ENCODE measurements around the gene SLC22A1.
"Not testable (repeated sequence)": the region's sequence is repeated elsewhere in the genome, so short reads cannot be mapped to it uniquely, and the experiment has no call there.

SLC22A1 gene

DNA sequence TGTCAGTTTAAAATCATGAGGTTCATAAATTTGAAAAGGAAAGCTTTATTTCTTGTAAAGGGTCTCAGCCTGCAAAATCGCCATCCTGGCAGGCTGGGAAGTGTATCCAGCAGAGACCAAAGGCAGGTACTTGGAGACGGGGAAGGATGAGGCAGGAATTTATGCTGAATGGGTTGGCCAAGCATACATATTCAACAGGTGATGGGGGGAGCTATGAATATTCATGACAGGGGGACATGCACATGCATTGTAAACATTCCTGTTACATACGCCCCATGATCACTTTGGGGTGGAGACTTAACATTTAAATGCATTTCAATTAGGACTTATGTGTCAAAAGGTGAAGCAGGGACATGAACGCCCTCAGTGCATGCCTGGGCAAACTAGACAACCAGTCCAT is 9.8 kb upstream of the SLC22A1 start:
- WGBS: 91% methylated on average over 4 of the region's 4 CpGs
- no peak overlapping the region for H3K4me3 ChIP-seq (ENCODE audit: insufficient read depth in 1 of 2, low read depth in 1 of 2, low read length in 2 of 2)

DNA sequence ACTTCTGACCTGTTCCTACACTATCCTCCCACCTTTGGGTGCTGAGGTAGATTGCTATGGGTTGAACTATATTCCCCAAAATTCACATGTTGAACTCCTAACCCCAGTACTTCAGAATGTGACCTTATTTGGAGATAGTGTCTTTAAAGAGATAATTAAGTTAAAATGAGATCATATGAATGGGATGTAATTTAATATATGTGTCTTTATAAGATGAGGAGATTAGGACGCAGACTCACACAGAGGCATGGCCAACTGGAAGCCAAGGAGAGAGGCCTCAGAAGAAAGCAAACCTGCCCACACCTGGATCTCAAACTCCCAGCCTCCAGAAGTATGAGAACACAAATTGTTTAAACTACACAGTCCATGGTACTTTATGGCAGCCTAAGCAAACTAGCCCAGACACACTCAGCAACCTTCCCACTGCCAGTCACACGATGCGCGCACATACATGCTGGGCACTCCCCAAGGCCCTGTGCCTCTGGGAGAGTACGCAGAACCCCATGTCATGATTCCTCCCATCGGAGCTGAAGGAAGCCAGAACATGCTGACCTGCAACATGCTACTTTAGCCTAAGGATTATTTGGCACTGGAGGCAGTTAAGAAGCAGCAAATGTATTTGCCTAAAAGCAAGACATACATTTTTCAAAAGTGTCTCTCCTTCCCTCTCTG is 8.9 kb upstream of the SLC22A1 start:
- Histone ChIP-seq H3K4me1 (ENCODE audit: control insufficient read depth, insufficient read depth, low read depth, low read length) (peaks cover 4% of the 10 kb centered on the region), H3K9ac (ENCODE audit: low read length) (no peak overlapping the region), H2BK12ac (ENCODE audit: low read length in 2 of 2) (no peak overlapping the region), H3K4me3 (ENCODE audit: insufficient read depth in 1 of 2, low read depth in 1 of 2, low read length in 2 of 2) (no peak overlapping the region), H3K36me3 (ENCODE audit: control insufficient read depth in 1 of 2, insufficient read depth in 2 of 2, low read depth in 1 of 2, low read length in 2 of 2) (peaks cover 39 to 51% of the 10 kb centered on the region in 2 experiments), H3K79me1 (replicated peaks; ENCODE audit: low read length, poor library complexity, severe bottlenecking) (peaks cover 4% of the 10 kb centered on the region), H3K4me2 (ENCODE audit: low read length, poor library complexity, severe bottlenecking) (no peak overlapping the region), H3K14ac (ENCODE audit: low read length in 2 of 2) (no peak overlapping the region), H2AK5ac (ENCODE audit: low read length, severe bottlenecking) (no peak overlapping the region), H2BK15ac (ENCODE audit: low read depth, poor library complexity, severe bottlenecking) (no peak overlapping the region), H3K27me3 (ENCODE audit: control insufficient read depth in 1 of 2, insufficient read depth in 1 of 2, low read length in 2 of 2) (no peaks in the 10 kb centered on the region), H4K91ac (ENCODE audit: low read length) (no peak overlapping the region), H2BK120ac (ENCODE audit: low read depth, low read length) (no peak overlapping the region), H3K27ac (ENCODE audit: low read length, poor library complexity, severe bottlenecking) (no peak overlapping the region), H3K23ac (ENCODE audit: low read length in 2 of 2) (no peak overlapping the region), H3K4ac (ENCODE audit: low read depth in 1 of 2, low read length in 2 of 2) (no peak overlapping the region), H2BK5ac (ENCODE audit: low read depth, low read length, poor library complexity, severe bottlenecking) (no peak overlapping the region), H3K9me3 (ENCODE audit: control insufficient read depth, low read length) (no peaks in the 10 kb centered on the region), H2AFZ (ENCODE audit: low read depth, low read length) (no peak overlapping the region), H4K8ac (ENCODE audit: low read length) (no peak overlapping the region), H3K18ac (ENCODE audit: low read depth in 1 of 2, low read length in 2 of 2) (no peak overlapping the region)
- no peak for DNase-seq
- WGBS: 98% methylated on average over 6 of the region's 6 CpGs

More for the DNA sequence above, 9.8 kb upstream of the SLC22A1 start:
- Histone ChIP-seq H2BK5ac (ENCODE audit: low read depth, low read length, poor library complexity, severe bottlenecking) (no peak overlapping the region), H4K8ac (ENCODE audit: low read length) (no peak overlapping the region), H4K91ac (ENCODE audit: low read length) (no peak overlapping the region), H2AK5ac (ENCODE audit: low read length, severe bottlenecking) (no peak overlapping the region), H3K9ac (ENCODE audit: low read length) (no peak overlapping the region), H2BK120ac (ENCODE audit: low read depth, low read length) (no peak overlapping the region), H3K4me1 (ENCODE audit: control insufficient read depth, insufficient read depth, low read depth, low read length) (peaks cover 4% of the 10 kb centered on the region), H2AFZ (ENCODE audit: low read depth, low read length) (no peak overlapping the region), H3K4me2 (ENCODE audit: low read length, poor library complexity, severe bottlenecking) (no peak overlapping the region), H3K36me3 (ENCODE audit: control insufficient read depth in 1 of 2, insufficient read depth in 2 of 2, low read depth in 1 of 2, low read length in 2 of 2) (peaks cover 38 to 45% of the 10 kb centered on the region in 2 experiments), H3K27ac (ENCODE audit: low read length, poor library complexity, severe bottlenecking) (no peak overlapping the region), H3K14ac (ENCODE audit: low read length in 2 of 2) (no peak overlapping the region), H3K79me1 (replicated peaks; ENCODE audit: low read length, poor library complexity, severe bottlenecking) (peaks cover 6% of the 10 kb centered on the region), H2BK15ac (ENCODE audit: low read depth, poor library complexity, severe bottlenecking) (no peak overlapping the region), H3K23ac (ENCODE audit: low read length in 2 of 2) (no peak overlapping the region), H3K4ac (ENCODE audit: low read depth in 1 of 2, low read length in 2 of 2) (no peak overlapping the region), H2BK12ac (ENCODE audit: low read length in 2 of 2) (no peak overlapping the region), H3K9me3 (ENCODE audit: control insufficient read depth, low read length) (no peaks in the 10 kb centered on the region), H3K27me3 (ENCODE audit: control insufficient read depth in 1 of 2, insufficient read depth in 1 of 2, low read length in 2 of 2) (no peaks in the 10 kb centered on the region), H3K18ac (ENCODE audit: low read depth in 1 of 2, low read length in 2 of 2) (no peak overlapping the region)
- DNase-seq: no peak

DNA sequence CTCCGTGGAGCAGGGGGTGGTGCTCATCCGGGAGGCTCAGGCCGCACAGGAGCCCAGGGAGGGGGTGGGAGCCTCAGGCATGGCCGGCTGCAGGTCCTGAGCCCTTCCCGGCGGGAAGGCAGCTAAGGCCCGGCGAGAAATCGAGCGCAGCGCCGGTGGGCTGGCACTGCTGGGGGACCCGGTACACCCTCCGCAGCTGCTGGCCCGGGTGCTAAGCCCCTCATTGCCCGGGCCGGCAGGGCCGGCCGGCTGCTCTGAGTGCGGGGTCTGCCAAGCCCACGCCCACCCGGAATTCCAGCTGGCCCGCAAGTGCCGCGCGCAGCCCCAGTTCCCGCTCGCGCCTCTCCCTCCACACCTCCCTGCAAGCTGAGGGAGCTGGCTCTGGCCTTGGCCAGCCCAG is 7.1 kb upstream of the SLC22A1 start:
- H3K23ac ChIP-seq (ENCODE audit: low read length in 2 of 2); H3K27ac ChIP-seq (ENCODE audit: low read length, poor library complexity, severe bottlenecking); H3K14ac ChIP-seq (ENCODE audit: low read length in 2 of 2); H4K8ac ChIP-seq (ENCODE audit: low read length); H3K9ac ChIP-seq (ENCODE audit: low read length); H2BK5ac ChIP-seq (ENCODE audit: low read depth, low read length, poor library complexity, severe bottlenecking); H2AFZ ChIP-seq (ENCODE audit: low read depth, low read length); H3K9me3 ChIP-seq (ENCODE audit: control insufficient read depth, low read length); H3K4me2 ChIP-seq (ENCODE audit: low read length, poor library complexity, severe bottlenecking); H3K18ac ChIP-seq (ENCODE audit: low read depth in 1 of 2, low read length in 2 of 2); H3K79me1 ChIP-seq (replicated peaks; ENCODE audit: low read length, poor library complexity, severe bottlenecking); H3K4me1 ChIP-seq (ENCODE audit: control insufficient read depth, insufficient read depth, low read depth, low read length); H3K4ac ChIP-seq (ENCODE audit: low read depth in 1 of 2, low read length in 2 of 2); H2BK12ac ChIP-seq (ENCODE audit: low read length in 2 of 2); H2AK5ac ChIP-seq (ENCODE audit: low read length, severe bottlenecking); DNase-seq; H2BK120ac ChIP-seq (ENCODE audit: low read depth, low read length); H3K27me3 ChIP-seq (ENCODE audit: control insufficient read depth in 1 of 2, insufficient read depth in 1 of 2, low read length in 2 of 2); H2BK15ac ChIP-seq (ENCODE audit: low read depth, poor library complexity, severe bottlenecking); H3K4me3 ChIP-seq (ENCODE audit: insufficient read depth in 1 of 2, low read depth in 1 of 2, low read length in 2 of 2); H4K91ac ChIP-seq (ENCODE audit: low read length): not testable (repeated sequence)
- WGBS: 95% methylated on average over 10 of the region's 29 CpGs
- H3K36me3 ChIP-seq (ENCODE audit: control insufficient read depth in 1 of 2, insufficient read depth in 2 of 2, low read depth in 1 of 2, low read length in 2 of 2): peaks cover 30 to 49% of the 10 kb centered on the region in 2 experiments

DNA sequence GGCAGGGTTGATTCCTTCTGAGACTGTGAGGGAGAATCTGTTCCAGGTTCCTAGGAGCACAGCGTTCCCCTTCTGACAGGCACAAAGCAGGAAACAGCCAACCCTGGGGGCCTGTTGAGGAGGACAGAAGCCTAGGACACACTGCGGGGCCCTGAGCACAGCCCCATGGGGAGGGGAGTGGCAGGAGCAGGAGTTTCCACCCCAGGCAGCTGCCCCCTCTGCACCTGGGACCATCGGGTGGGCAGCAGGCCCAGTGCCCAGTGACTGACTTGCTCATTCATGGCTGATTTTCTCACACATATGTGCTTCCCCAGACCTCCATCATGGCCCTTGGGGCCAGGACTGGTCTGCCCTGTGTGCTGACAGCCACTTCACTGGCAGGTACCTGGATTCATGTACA is 6.2 kb upstream of the SLC22A1 start:
- Histone ChIP-seq H3K4me1 (ENCODE audit: control insufficient read depth, insufficient read depth, low read depth, low read length) (peaks cover 2% of the 10 kb centered on the region), H3K4me3 (ENCODE audit: insufficient read depth in 1 of 2, low read depth in 1 of 2, low read length in 2 of 2) (no peak overlapping the region), H3K9ac (ENCODE audit: low read length) (no peak overlapping the region), H3K27me3 (ENCODE audit: control insufficient read depth in 1 of 2, insufficient read depth in 1 of 2, low read length in 2 of 2) (no peaks in the 10 kb centered on the region), H3K9me3 (ENCODE audit: control insufficient read depth, low read length) (no peaks in the 10 kb centered on the region), H3K27ac (ENCODE audit: low read length, poor library complexity, severe bottlenecking) (no peak overlapping the region), H3K4ac (ENCODE audit: low read depth in 1 of 2, low read length in 2 of 2) (no peak overlapping the region), H4K91ac (ENCODE audit: low read length) (no peak overlapping the region), H3K79me1 (replicated peaks; ENCODE audit: low read length, poor library complexity, severe bottlenecking) (peaks cover 1% of the 10 kb centered on the region), H3K23ac (ENCODE audit: low read length in 2 of 2) (no peak overlapping the region), H3K36me3 (ENCODE audit: control insufficient read depth in 1 of 2, insufficient read depth in 2 of 2, low read depth in 1 of 2, low read length in 2 of 2) (peaks cover 23 to 44% of the 10 kb centered on the region in 2 experiments), H3K4me2 (ENCODE audit: low read length, poor library complexity, severe bottlenecking) (no peak overlapping the region), H2BK15ac (ENCODE audit: low read depth, poor library complexity, severe bottlenecking) (no peak overlapping the region), H3K14ac (ENCODE audit: low read length in 2 of 2) (no peak overlapping the region), H2BK120ac (ENCODE audit: low read depth, low read length) (no peak overlapping the region), H2AFZ (ENCODE audit: low read depth, low read length) (no peak overlapping the region), H3K18ac (ENCODE audit: low read depth in 1 of 2, low read length in 2 of 2) (no peak overlapping the region), H4K8ac (ENCODE audit: low read length) (no peak overlapping the region), H2AK5ac (ENCODE audit: low read length, severe bottlenecking) (no peak overlapping the region), H2BK5ac (ENCODE audit: low read depth, low read length, poor library complexity, severe bottlenecking) (no peak overlapping the region), H2BK12ac (ENCODE audit: low read length in 2 of 2) (no peak overlapping the region)
- WGBS: 100% methylated on average over 3 of the region's 3 CpGs
- no peak for DNase-seq

Measured in mesenchymal stem cell (in vitro differentiated cells and primary cell).